Measurements from ENCODE around the gene CDKN2B-AS1.
"Not testable (repeated sequence)": the region's sequence is repeated elsewhere in the genome, so short reads cannot be mapped to it uniquely, and the experiment has no call there.

CDKN2B-AS1 gene

GRCh38 chr9:21994556-21995005 is at the start of gene CDKN2B-AS1:
TSS of gene CDKN2B-AS1 (plus strand) at chr9:21994791.
- no peak for DNase-seq

GRCh38 chr9:21945606-21946005 is 49.0 kb upstream of the CDKN2B-AS1 start:
- no peak for DNase-seq

DNA sequence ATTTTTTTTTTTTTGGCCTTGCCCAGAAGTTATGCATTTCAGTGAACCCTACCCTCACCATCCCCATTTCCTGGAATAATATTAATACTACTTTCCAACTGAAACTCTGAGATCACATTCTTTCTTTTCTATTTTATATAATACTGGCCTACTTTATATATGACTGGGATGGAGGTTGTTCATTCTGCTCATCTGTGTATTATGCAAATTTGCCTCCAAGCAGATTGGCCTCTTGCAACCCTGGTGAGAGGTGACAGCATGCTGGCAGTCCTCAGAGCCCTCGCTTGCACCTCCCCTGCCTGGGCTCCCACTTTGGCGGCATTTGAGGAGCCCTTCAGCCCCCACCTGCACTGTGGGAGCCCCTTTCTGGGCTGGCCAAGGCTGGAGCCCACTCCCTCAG is 35.8 kb upstream of the CDKN2B-AS1 start:
- no peak for DNase-seq

GRCh38 chr9:21959268-21959667 is 35.3 kb upstream of the CDKN2B-AS1 start:
- DNase-seq: not testable (repeated sequence)

DNA sequence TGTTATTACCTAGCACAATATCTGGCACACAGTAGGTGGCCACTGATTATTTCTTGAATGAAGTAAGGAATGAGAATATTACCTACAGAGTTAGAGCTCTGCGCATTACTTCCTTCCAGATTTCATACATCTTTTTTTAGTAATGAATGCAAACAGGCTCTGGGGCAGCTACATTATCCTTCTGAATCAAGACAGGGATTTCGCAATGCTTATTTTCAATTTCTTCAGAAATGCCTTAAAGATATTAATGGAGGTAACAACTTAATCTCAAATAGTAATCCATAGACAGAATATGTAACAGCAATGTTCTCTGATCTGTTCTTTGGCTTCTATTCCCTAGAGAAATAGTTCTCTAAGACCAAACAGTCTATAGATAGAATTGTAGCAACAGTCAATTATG is 33.0 kb upstream of the CDKN2B-AS1 start:
- DNase-seq: no peak

- DNase-seq: no peak
Observed at GRCh38 chr9:21964925-21965385, 29.6 kb upstream of the CDKN2B-AS1 start.

DNA sequence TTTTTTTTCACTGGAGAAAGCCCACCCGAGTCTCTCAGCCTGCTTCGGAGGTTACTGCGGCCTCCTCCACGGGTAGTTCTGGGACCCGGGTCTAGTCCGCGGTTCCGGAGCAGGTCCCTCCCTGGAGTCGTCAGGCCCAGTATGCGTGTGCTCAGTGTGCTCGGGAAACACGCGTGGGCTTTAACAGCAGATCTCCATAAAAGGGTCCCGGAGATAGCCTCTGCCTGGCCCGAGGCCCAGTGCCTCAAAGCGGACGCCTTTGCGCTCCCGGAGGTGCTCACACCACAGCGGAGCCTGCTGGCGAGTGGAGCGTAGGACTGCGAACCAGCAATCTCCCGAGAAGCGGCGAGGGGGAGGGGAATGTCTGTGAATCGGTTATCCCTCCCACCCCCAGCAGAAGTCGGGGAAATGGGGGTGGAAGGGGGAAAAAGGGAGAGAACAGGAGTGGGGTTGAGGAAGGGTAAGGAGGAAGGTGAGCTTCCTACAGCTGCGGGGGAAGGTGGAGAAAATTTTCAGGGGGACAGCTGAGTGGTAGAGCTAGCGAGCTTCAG is 29.1 kb upstream of the CDKN2B-AS1 start:
- DNase-seq: no peak

DNA sequence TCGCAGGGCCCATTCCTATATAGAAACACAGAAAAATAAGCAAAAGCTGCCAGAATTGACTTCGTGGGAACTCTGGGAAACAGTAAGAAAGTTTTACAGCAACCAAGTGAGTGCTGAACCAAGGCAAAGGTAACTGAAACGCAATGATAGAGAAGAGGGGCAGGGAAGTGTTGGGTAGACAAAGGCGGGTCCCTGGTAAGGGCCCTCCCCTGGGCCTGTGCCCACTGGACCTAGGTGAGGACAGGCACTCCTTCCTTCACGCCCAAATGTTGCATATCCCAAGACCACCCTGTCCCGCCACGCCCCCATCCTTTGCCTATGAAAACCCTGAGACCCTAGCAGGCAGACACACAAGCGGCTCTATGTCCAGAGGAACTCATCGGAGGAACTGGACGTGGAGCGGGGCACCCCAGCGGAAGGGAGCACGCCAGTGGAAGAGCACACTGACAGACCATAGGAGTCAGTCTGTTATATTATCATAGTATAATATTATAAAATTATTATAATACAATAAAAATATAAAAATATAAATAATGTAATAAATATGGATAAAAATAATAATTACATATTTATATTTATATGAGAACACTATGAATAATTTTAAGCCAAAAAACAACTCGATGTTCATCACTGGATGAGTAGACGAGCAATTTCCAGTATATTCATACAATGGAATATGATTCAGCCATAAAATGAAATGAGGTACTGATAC is 28.3 kb upstream of the CDKN2B-AS1 start:
- no peak for DNase-seq

DNA sequence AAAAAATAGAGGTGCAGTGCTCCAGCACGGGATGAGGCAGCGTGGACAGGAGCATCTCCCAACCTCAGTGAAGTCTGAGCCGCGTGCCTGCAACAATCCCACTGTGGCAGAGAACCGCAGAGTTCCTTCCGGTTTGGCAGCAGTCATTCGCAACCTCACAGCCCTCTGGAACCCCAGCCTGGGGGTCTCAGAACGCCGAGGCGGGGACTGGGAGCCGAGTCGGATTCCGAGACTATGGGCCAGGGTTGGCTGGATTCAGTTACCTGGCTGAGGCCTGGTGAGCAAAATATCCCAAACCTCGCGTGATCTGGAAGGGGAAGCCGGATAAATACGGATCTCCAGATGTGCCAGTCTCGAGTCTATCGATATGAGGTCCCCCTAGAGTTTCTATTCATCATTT is 27.4 kb upstream of the CDKN2B-AS1 start:
- DNase-seq: no peak

DNA sequence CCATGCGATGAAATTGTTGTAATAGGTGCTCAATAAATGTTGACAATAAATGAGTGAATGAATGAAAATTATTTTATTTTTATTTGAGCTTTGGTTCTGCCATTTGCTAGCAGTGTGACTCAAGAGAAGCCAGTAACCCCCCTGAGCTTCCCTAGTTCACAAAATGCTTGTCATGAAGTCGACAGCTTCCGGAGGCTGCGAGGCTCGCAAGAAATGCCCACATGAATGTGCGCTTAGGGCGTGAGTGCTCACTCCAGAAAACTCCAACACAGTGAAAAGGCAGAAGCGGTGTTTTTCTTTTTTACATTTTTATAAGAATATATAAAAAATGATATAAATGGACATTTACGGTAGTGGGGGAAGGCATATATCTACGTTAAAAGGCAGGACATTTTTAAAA is 26.9 kb upstream of the CDKN2B-AS1 start:
- DNase-seq: no peak

DNA sequence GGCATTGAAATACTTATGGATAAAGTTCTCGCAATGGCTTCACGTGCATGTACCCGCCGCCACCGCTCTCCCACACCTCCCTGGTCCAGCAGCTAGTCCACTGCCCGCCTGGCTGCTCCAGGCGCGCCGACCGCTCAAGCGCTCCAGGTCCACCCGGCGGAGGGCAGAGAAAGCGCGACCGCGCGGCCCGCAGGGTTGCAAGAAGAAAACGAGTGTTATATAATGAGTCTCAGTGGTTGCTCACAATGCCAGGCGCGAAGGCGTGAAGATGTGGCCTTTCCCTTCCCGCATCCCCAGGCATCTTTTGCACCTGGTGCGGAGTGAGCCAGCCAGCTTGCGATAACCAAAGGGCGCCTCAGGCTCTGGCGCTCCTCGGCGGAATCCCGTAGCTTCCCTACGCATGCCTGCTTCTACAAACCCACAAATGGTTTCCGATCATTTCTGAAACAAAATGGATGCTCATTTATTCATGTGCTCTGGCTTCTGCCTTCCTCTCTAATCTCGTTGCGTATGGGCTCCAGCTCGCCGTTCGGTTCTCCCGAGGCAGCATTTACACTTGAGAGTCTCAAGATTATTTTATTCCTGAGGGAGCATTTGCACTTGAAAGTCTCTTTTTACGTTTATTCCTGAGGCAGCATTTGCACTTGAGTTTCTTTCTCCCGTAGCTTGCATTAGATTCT is 26.1 kb upstream of the CDKN2B-AS1 start:
- no peak for DNase-seq

GRCh38 chr9:21969011-21969940 is 25.3 kb upstream of the CDKN2B-AS1 start:
- DNase-seq: no peak

DNA sequence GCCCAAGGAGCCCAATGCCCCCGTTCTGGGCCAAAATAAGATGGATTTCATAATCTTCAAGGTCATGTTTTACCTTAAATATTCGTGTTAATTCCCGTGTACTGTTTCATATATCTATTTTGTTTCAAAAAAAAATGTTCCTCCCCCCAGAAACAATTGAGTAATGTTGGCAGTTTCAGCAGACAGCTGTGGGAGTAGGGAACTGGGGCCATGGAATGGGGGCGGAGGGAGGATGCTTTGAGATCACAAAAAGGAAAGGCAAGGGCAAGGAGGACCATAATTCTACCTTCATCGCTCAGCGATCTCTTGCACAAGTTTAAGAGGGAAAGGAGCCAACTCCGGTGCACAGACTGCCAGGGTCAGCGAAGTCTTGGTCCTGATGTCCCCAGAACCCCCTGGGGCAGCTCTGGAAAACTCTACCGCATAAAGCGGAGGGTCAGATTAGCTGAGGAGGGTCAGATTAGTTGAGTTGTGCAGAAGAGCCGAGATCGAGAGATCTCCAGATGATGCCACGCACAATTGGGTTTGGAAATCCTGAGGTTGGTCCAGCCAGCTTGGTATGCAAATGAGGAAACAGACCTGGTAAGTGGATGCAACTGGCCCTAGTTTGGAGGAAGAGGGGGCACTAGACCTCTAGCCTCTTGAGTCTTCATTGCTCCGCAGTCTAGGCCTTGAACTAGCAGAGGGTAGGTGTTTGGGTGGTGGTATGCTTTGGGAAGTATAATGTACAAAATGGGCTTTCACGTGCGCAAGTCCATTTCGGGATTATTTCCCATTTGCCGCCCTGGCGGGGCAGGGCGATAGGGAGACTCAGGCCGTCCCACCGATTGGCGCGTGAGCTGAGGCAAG is 24.4 kb upstream of the CDKN2B-AS1 start:
- DNase-seq: no peak

GRCh38 chr9:21970800-21971640 is 23.6 kb upstream of the CDKN2B-AS1 start:
- DNase-seq: no peak

GRCh38 chr9:21972361-21972760 is 22.2 kb upstream of the CDKN2B-AS1 start:
- DNase-seq: no peak

DNA sequence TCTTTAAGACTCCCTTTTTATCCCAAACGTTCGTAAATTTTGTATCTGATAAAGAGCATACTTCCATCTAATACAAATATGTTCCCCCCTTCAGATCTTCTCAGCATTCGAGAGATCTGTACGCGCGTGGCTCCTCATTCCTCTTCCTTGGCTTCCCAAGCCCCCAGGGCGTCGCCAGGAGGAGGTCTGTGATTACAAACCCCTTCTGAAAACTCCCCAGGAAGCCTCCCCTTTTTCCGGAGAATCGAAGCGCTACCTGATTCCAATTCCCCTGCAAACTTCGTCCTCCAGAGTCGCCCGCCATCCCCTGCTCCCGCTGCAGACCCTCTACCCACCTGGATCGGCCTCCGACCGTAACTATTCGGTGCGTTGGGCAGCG is 20.3 kb upstream of the CDKN2B-AS1 start:
- no peak for DNase-seq

GRCh38 chr9:21974722-21975409 is 19.7 kb upstream of the CDKN2B-AS1 start:
- no peak for DNase-seq

DNA sequence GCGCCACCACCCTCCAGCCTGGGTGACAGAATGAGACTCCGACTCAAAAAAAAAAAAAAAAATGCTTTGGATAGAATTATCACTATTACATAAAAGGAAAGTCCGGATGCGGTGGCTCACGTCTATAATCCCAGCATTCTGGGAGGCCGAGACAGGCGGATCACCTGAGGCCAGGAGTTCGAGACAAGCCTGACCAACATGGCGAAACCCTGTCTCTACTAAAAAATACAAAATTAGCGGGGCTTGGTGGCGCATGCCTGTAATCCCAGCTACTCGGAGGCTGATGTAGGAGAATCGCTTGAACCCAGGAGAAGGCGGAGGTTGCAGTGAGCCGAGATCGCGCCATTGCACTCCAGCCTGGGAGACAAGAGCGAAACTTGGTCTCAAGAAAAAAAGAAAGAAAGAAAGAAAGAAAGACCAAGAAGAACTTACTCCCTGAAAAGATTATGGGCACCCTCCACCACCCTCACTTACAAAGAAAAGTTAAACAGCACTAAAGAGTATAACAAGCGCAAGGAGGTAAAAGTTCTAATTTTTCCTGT is 18.2 kb upstream of the CDKN2B-AS1 start:
- no peak for DNase-seq

DNA sequence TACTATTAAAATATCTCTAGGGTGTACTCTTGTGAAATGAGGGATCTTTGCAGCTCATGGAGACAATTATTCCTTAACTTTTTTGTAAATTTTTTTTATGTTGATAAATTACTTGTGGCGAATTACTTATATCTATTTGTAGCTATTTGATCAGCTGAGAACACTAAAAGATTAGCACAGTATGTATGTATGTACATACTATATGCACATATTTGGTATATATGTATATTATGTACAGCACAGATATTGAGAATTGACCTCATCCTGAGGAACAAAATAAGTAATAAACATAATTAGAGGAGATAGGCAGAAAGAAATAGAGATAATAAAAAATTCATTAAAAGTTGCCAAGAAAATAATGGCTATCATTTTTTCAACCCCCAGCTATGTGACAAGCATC is 12.2 kb upstream of the CDKN2B-AS1 start:
- no peak for DNase-seq

DNA sequence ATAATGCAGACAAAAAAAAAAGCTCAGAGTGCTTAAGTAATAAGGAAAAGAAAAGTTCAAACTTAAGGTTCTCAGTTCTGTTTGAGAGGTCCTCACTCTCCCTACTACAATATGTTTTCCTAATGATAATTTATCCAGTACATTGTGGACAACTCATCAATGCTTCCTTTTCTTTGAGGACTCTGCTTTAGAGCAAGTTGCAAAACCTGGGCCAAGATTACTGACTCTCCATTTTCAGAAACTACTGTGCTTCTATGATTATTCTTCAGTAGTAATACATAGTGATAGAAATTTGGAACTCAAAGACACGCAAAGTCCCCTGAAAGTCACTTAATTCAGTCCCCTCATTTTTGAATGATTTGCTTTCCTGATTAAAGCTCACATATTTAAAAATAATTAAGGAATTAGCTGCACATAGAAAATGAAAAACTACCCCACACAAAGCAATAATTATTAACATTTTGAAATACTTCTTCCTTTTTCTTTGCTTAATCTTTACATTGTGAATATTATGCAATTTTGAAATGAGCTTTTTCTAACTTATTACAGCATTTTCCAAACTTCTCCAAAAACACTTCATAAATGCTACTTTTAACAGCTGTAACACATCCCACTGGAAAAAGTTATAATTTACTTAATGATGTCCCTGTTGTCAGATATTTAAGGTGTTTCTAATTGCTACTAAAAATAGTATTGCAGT is 11.6 kb upstream of the CDKN2B-AS1 start:
- DNase-seq: no peak
